ENCODE measurements around the gene YWHAE. TPM values are rescaled to one million over a fixed set of nuclear protein-coding genes. Genes with fewer than 3 reads are reported as not detected.
A peak's percentile ranks its signal among the peaks of the same experiment; 100 is the strongest.
"Not testable (repeated sequence)": the region's sequence is repeated elsewhere in the genome, so short reads cannot be mapped to it uniquely, and the experiment has no call there.

YWHAE gene
- polyA plus RNA-seq, 3 donors from 2014 or later, result 45.9 to 53.5 (median 48.4) TPM

GRCh38 chr17:1360975-1361374 is 39.0 kb downstream of the YWHAE start:
- Mint-ChIP-seq H3K9me3 (no peaks in the 10 kb centered on the region), H3K27ac (peak overlapping the region; percentile 52 to 91 (median 74)), H3K4me3 (peak overlapping the region; percentile 38 to 69 (median 62)), H3K36me3 (peaks cover 4 to 20% (median 13%) of the 10 kb centered on the region in 3 donors), H3K27me3 (ENCODE audit: low read depth in 3 of 3) (peaks cover 0 to 10% (median 5%) of the 10 kb centered on the region in 3 donors), H3K4me1 (peaks cover 52 to 72% of the 10 kb centered on the region in 2 donors)
- DNase-seq, result no peak

GRCh38 chr17:1360315-1360714 is 39.7 kb downstream of the YWHAE start:
- Mint-ChIP-seq H3K27ac (peak overlapping the region in 5 of 6 donors; percentile 49 to 72 (median 55)), H3K36me3 (peaks cover 7 to 23% (median 13%) of the 10 kb centered on the region in 3 donors), H3K4me3 (peak overlapping the region in 4 of 5 donors; percentile 12 to 45 (median 37)), H3K4me1 (peaks cover 45 to 70% of the 10 kb centered on the region in 2 donors)
- DNase-seq; H3K9me3 Mint-ChIP-seq; H3K27me3 Mint-ChIP-seq (ENCODE audit: low read depth in 3 of 3): not testable (repeated sequence)

DNA sequence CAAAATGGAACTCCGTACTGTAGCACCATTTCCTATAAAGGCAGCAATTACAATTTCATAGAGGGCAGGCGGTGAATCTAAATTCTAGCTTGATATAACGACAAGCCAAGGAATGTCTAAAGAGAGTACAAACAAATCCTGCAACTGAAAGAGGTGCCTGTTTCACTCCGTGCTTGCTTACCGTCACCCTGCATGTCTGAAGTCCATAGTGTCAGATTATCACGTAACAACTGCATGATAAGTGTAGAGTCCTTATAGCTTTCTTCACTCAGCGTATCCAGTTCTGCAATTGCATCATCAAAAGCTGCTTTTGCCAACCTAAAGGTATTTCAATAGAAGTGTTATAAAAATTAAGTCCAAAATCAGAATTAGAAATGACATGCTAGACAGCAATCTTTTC is 46.0 kb downstream of the YWHAE start:
- Mint-ChIP-seq H3K27ac (peak overlapping the region in 2 of 6 donors; percentile 30 to 62), H3K4me1 (peaks cover 10 to 27% of the 10 kb centered on the region in 2 donors), H3K9me3 (no peaks in the 10 kb centered on the region), H3K36me3 (peaks cover 4 to 32% (median 11%) of the 10 kb centered on the region in 3 donors), H3K4me3 (no peak overlapping the region), H3K27me3 (ENCODE audit: low read depth in 3 of 3) (peaks cover 1 to 5% (median 5%) of the 10 kb centered on the region in 3 donors)
- no peak for DNase-seq

DNA sequence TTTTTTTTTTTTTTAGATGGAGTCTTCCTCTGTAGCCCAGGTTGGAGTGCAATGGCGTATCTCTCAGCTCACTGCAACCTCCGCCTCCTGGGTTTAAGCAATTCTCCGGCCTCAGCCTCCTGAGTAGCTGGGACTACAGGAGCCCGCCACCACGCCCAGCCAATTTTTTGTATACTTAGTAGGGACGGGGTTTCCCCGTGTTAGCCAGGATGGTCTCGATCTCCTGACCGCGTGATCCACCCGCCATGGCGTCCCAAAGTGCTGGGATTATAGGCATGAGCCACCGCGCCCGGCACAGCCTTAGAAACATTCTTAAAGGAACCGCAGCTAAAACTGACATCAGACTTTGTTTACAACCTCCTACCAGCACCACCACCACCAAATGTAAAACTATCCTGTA is 47.5 kb downstream of the YWHAE start:
- H3K27ac Mint-ChIP-seq, result not testable (repeated sequence)
- peaks cover 4 to 32% (median 11%) of the 10 kb centered on the region in 3 donors for H3K36me3 Mint-ChIP-seq

DNA sequence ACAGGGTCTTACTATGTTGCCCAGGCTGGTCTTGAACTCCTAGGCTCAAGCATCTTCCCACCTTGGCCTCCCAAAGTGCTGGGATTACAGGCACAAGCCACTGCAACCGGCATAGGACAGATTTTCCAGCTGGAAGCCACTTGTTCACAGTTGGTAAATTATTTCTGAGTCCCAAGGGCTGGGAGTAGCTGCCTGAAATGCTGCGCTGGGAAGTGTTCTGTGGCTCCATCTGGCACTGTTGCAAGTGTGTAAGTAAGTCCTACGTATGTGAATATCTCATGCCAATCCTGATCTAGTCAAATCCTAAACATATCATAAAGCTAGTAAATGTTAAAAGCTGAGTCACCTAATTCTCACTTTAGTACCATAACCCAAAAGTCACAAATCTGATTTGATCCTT is 48.1 kb downstream of the YWHAE start:
- no peak overlapping the region for H3K4me3 Mint-ChIP-seq
- DNase-seq, result no peak
- H3K27me3 Mint-ChIP-seq (ENCODE audit: low read depth in 3 of 3), result peaks cover 0 to 5% (median 5%) of the 10 kb centered on the region in 3 donors
- H3K36me3 Mint-ChIP-seq, result peaks cover 4 to 32% (median 11%) of the 10 kb centered on the region in 3 donors
- H3K9me3 Mint-ChIP-seq, result no peaks in the 10 kb centered on the region
- peak overlapping the region in 1 of 6 donors; percentile 13 for H3K27ac Mint-ChIP-seq
- peaks cover 18 to 40% of the 10 kb centered on the region in 2 donors for H3K4me1 Mint-ChIP-seq

More for the DNA sequence above, 47.5 kb downstream of the YWHAE start:
- not testable (repeated sequence) for H3K9me3 Mint-ChIP-seq; DNase-seq; H3K27me3 Mint-ChIP-seq (ENCODE audit: low read depth in 3 of 3); H3K4me3 Mint-ChIP-seq
- peaks cover 15 to 35% of the 10 kb centered on the region in 2 donors for H3K4me1 Mint-ChIP-seq

- Mint-ChIP-seq H3K4me1 (peaks cover 21 to 40% of the 10 kb centered on the region in 2 donors), H3K9me3 (no peaks in the 10 kb centered on the region), H3K27me3 (ENCODE audit: low read depth in 3 of 3) (peaks cover 0 to 5% (median 5%) of the 10 kb centered on the region in 3 donors), H3K36me3 (peaks cover 4 to 32% (median 11%) of the 10 kb centered on the region in 3 donors), H3K4me3 (no peak overlapping the region), H3K27ac (peak overlapping the region in 4 of 6 donors; percentile 6 to 50 (median 32))
- DNase-seq, result no peak
Measured at GRCh38 chr17:1351275-1351674, 48.7 kb downstream of the YWHAE start.

DNA sequence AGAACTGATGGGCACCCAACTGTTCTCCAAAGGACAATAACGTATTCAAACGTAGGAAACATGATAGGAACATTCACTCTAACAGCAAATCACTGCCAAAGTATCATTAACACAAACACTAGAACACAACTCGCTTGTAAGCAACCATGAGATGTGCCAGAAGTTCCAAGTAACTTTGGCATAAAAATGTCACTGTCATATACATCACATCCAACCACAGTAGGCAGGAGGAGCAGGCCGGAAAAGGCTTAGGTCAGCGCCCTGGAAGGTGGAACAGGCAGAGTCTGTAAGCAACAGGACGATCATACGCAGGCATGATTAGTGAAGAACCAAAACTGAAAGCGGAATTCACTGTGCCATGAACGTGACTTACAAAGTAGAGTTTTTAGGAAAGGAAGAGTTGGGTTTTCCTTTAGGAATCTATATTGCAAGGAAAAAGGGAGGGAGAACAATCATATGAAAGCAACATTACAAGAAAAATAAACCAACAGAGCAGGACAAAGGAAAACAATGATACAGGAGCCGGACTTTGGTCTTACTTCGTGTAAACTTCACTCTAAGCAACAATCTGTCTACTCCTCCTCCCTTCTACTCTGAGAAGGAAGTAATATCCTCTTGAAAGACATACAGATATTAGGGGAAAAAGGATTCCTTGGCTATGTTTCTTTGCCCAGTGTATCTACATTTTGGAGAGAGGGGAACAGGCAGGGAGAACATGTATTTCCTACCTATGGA is 52.3 kb downstream of the YWHAE start:
- DNase-seq, result no peak
- Mint-ChIP-seq H3K9me3 (no peaks in the 10 kb centered on the region), H3K4me1 (peaks cover 28 to 52% of the 10 kb centered on the region in 2 donors), H3K36me3 (peaks cover 1 to 27% (median 9%) of the 10 kb centered on the region in 3 donors), H3K27me3 (ENCODE audit: low read depth in 3 of 3) (peaks cover 0 to 5% (median 3%) of the 10 kb centered on the region in 3 donors), H3K4me3 (peak overlapping the region; percentile 22 to 76 (median 57)), H3K27ac (peak overlapping the region; percentile 80 to 92 (median 88))

- Mint-ChIP-seq H3K4me1 (peaks cover 23 to 47% of the 10 kb centered on the region in 2 donors), H3K4me3 (no peak overlapping the region), H3K9me3 (no peaks in the 10 kb centered on the region), H3K36me3 (peaks cover 0 to 15% (median 6%) of the 10 kb centered on the region in 3 donors), H3K27ac (peak overlapping the region in 1 of 6 donors; percentile 64), H3K27me3 (ENCODE audit: low read depth in 3 of 3) (no peaks in the 10 kb centered on the region)
- no peak for DNase-seq
Measured at GRCh38 chr17:1344521-1344920, 55.5 kb downstream of the YWHAE start.

DNA sequence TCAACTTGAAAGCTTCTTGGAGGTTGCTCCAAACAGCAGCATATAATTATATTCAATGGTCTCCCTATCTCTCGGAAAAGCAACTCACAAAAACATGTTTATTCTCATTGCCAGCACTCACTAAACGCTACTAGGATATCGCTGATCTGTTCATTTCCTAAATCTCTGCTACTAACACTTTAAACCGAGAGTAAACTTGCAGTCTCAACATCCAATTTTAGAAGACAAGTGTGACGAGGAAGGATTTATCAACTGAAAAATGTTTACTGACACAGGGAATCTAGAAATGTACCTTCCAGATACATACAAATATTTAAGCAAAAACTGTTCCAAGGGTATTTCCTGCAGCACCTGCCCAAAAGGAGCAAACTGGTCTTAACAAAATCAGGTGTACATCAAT is 56.5 kb downstream of the YWHAE start:
- H3K4me1 Mint-ChIP-seq, result peaks cover 23 to 47% of the 10 kb centered on the region in 2 donors
- no peak overlapping the region for H3K4me3 Mint-ChIP-seq
- H3K36me3 Mint-ChIP-seq, result peaks cover 0 to 15% (median 6%) of the 10 kb centered on the region in 3 donors
- no peak for DNase-seq
- H3K27ac Mint-ChIP-seq, result peak overlapping the region in 2 of 6 donors; percentile 11 to 40
- H3K27me3 Mint-ChIP-seq (ENCODE audit: low read depth in 3 of 3), result no peaks in the 10 kb centered on the region
- H3K9me3 Mint-ChIP-seq, result no peaks in the 10 kb centered on the region

- Mint-ChIP-seq H3K27me3 (ENCODE audit: low read depth in 3 of 3) (no peaks in the 10 kb centered on the region), H3K27ac (no peak overlapping the region), H3K9me3 (no peaks in the 10 kb centered on the region), H3K36me3 (peaks cover 0 to 14% (median 6%) of the 10 kb centered on the region in 3 donors), H3K4me3 (no peak overlapping the region), H3K4me1 (peaks cover 3 to 20% of the 10 kb centered on the region in 2 donors)
- DNase-seq, result no peak
Measured at GRCh38 chr17:1340371-1340770, 59.7 kb downstream of the YWHAE start.

DNA sequence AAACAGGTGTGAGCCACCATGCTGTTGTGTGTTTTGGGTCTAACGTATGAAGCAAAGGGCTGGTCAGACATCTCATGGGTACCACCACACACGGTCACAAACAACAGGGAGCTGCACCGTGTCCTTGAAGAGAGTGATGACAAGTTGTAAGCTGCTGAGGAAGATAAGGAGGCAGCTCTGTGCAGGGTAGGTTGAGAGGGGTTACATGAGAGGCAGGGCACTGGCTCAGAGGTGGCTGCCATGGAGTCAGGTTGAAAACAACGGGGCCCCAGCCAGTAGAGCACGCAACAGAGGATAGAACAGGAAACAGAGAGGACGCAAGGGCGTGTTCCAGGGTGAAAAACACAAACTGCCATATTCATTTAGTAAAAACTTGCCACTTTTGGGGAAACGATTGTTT is 68.3 kb downstream of the YWHAE start:
- Mint-ChIP-seq H3K27ac (no peak overlapping the region), H3K4me1 (peaks cover 15 to 16% of the 10 kb centered on the region in 2 donors), H3K27me3 (ENCODE audit: low read depth in 3 of 3) (peaks cover 2 to 6% (median 4%) of the 10 kb centered on the region in 3 donors), H3K9me3 (no peaks in the 10 kb centered on the region), H3K36me3 (no peaks in the 10 kb centered on the region), H3K4me3 (peak overlapping the region in 3 of 5 donors; percentile 44 to 75 (median 47))
- no peak for DNase-seq

DNA sequence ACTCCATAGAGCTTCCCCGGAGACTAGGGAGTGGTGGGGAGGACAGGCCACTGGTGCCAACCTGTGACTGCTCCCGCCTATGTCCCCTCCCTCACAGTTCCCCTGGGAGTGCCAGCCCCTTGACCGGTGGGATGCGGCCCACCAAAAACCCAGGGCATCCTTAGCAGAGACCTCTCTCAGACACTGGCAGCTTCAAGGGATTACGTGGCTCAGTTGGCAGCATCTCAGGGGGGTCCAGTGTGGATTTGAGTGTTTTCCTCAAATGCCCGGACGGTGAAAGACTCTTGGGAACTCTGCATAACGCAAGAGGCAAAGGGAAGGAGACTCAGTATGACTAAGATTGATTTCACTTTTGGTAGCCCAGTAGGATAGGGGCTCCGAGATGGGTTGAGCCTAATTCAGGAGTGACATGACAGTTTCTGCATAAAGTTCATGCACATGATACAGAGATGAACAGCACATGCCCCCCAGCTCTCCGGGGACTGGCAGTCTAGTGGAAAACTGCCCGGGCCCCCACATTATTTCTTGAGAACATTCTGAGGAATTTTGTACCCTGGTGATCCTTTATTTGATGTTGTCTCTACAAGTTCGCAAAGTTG is 70.2 kb downstream of the YWHAE start:
- Mint-ChIP-seq H3K27me3 (ENCODE audit: low read depth in 3 of 3) (peaks cover 3 to 5% (median 4%) of the 10 kb centered on the region in 3 donors), H3K4me1 (peaks cover 15 to 16% of the 10 kb centered on the region in 2 donors), H3K36me3 (no peaks in the 10 kb centered on the region), H3K27ac (no peak overlapping the region), H3K4me3 (no peak overlapping the region), H3K9me3 (no peaks in the 10 kb centered on the region)
- no peak for DNase-seq

DNA sequence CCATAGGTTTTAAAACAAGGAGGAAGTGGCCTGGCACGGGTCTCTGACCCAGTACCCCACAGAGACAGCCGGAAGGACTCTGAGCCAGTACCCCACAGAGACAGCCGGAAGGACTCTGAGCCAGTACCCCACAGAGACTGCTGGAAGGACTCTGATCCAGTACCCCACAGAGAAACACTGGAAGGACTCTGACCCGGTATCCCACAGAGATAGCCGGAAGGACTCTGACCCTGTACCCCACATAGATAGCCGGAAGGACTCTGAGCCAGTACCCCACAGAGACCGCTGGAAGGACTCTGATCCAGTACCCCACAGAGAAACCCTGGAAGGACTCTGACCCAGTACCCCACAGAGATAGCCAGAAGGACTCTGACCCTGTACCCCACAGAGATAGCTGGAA is 71.6 kb downstream of the YWHAE start:
- no peak for DNase-seq
- Mint-ChIP-seq H3K9me3 (no peaks in the 10 kb centered on the region), H3K27ac (no peak overlapping the region), H3K4me1 (peaks cover 15 to 20% of the 10 kb centered on the region in 2 donors), H3K36me3 (no peaks in the 10 kb centered on the region), H3K27me3 (ENCODE audit: low read depth in 3 of 3) (peaks cover 3 to 9% (median 8%) of the 10 kb centered on the region in 3 donors), H3K4me3 (no peak overlapping the region)

DNA sequence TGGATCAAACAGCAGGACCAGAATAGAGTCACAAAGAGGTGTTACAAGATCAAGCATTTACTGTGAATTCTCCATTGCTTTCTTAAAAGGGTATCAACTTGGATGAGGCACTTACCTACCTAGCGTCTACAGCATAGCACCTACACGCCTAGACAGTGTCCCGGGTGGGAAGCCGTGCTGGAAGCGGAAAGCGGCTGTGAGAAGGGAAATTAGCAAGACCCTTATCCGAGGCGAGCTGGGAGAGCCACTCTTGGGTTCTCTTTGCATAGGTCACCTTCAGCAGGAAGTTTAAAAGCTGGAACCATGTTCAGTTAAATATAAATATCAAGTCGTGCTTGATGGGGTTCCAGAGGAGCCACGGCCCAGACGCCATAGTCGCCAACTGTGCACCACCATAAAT is 74.3 kb downstream of the YWHAE start:
- Mint-ChIP-seq H3K4me1 (peaks cover 0 to 7% of the 10 kb centered on the region in 2 donors), H3K27ac (peak overlapping the region in 2 of 6 donors; percentile 26 to 45), H3K9me3 (no peaks in the 10 kb centered on the region), H3K27me3 (ENCODE audit: low read depth in 3 of 3) (peaks cover 0 to 7% (median 5%) of the 10 kb centered on the region in 3 donors), H3K36me3 (no peaks in the 10 kb centered on the region), H3K4me3 (no peak overlapping the region)
- no peak for DNase-seq

All from immature natural killer cell (primary cell).